NCI-H1105 treated with DMSO at 0.1 percent for 48 hours (cell line): ENCODE data around the gene C1GALT1C1L.
A peak's percentile ranks its signal among the peaks of the same experiment; 100 is the strongest.
"Not testable (repeated sequence)": the region's sequence is repeated elsewhere in the genome, so short reads cannot be mapped to it uniquely, and the experiment has no call there.

Experiments
- DNase-seq: peaks from one replicate; lab custom pipeline; 2025; lab: John Stamatoyannopoulos, UW

The C1GALT1C1L gene

GRCh38 chr2:43653506-43653905, 22.7 kb downstream of the C1GALT1C1L start:
- DNase-seq, result no peak

- DNase-seq, result no peak
Observed at GRCh38 chr2:43648994-43649701, 27.1 kb downstream of the C1GALT1C1L start.

GRCh38 chr2:43643680-43644079, 32.5 kb downstream of the C1GALT1C1L start:
- DNase-seq, result no peak

- no peak for DNase-seq
Observed at GRCh38 chr2:43642363-43642762, 33.9 kb downstream of the C1GALT1C1L start.

GRCh38 chr2:43637030-43637803, 39.0 kb downstream of the C1GALT1C1L start, which contains the start of gene PLEKHH2:
PLEKHH2 (plus strand) TSS chr2:43637260; CDS start chr2:43644674, 7,414 bp downstream.
- DNase-seq, result peak; percentile 55

- DNase-seq, result no peak
Observed at GRCh38 chr2:43636621-43637020, 39.6 kb downstream of the C1GALT1C1L start.

- not testable (repeated sequence) for DNase-seq
Observed at GRCh38 chr2:43636153-43636552, 40.1 kb downstream of the C1GALT1C1L start.

- DNase-seq, result peak; percentile 74
Observed at GRCh38 chr2:43634604-43635306, 41.5 kb downstream of the C1GALT1C1L start.

GRCh38 chr2:43631618-43632317, 44.5 kb downstream of the C1GALT1C1L start:
- DNase-seq, result no peak
